Endodermal cell (in vitro differentiated cells): ENCODE results near the gene NOD2. TPM values are rescaled to one million over a fixed set of nuclear protein-coding genes. Genes with fewer than 3 reads are reported as not detected.

Experiments used
- DNase-seq: peaks from one replicate; pipeline ENCODE4 v3.0.0-alpha.2; 2017
- H3K27ac ChIP-seq: 2 replicates; pipeline ENCODE4 v1.5.1; 2013; ENCODE audit warnings: mild to moderate bottlenecking, low read depth, low read length, moderate library complexity
- H3K27me3 ChIP-seq: 2 replicates; pipeline ENCODE4 v1.6.1; 2013; ENCODE audit warnings: mild to moderate bottlenecking, low read length, moderate library complexity; ENCODE audit not compliant: insufficient read depth, control insufficient read depth, poor library complexity, severe bottlenecking
- H3K36me3 ChIP-seq: 2 replicates; pipeline ENCODE4 v1.7.0; 2013; ENCODE audit warnings: mild to moderate bottlenecking, low read length, moderate library complexity; ENCODE audit not compliant: control insufficient read depth, insufficient read depth
- H3K4me1 ChIP-seq: one replicate; pipeline ENCODE4 v1.7.0; 2013; ENCODE audit warnings: low read length; ENCODE audit not compliant: control insufficient read depth, insufficient read depth
- H3K4me3 ChIP-seq: 2 replicates; pipeline ENCODE4 v1.5.1; 2013; ENCODE audit warnings: mild to moderate bottlenecking, low read length, moderate library complexity
- H3K9ac ChIP-seq: 2 replicates; pipeline ENCODE4 v1.6.1; 2013; ENCODE audit warnings: mild to moderate bottlenecking, low read length, moderate library complexity; ENCODE audit not compliant: poor library complexity, severe bottlenecking; ENCODE audit errors: extremely low read depth
- H3K9me3 ChIP-seq: 2 replicates; pipeline ENCODE4 v1.6.1; 2013; ENCODE audit warnings: mild to moderate bottlenecking, low read length, moderate library complexity; ENCODE audit not compliant: control insufficient read depth
- H3K27ac Mint-ChIP-seq: 2 replicates; pipeline ENCODE4 v1.8.0; 2020; ENCODE audit warnings: mixed read lengths
- H3K27me3 Mint-ChIP-seq: 2 replicates; pipeline ENCODE4 v1.8.0; 2021; ENCODE audit warnings: mild to moderate bottlenecking, mixed read lengths; ENCODE audit not compliant: insufficient read depth
- H3K36me3 Mint-ChIP-seq: 2 replicates; pipeline ENCODE4 v1.8.0; 2020; ENCODE audit warnings: low read depth, mixed read lengths
- H3K4me1 Mint-ChIP-seq: 2 replicates; pipeline ENCODE4 v1.8.0; 2020; ENCODE audit warnings: mixed read lengths
- H3K4me3 Mint-ChIP-seq: 2 replicates; pipeline ENCODE4 v1.8.0; 2020; ENCODE audit warnings: mild to moderate bottlenecking, moderate library complexity, mixed read lengths
- H3K9me3 Mint-ChIP-seq: 2 replicates; pipeline ENCODE4 v1.8.0; 2020; ENCODE audit warnings: mild to moderate bottlenecking, mixed read lengths
- WGBS, 2 experiments: methylation state at CpG; one replicate each; pipeline versions ENCODE4 v1.1.5 to v1.1.7; 2013; ENCODE audit warnings: missing lambda C conversion rate in 2 of 2, mixed read lengths in 1 of 2; ENCODE audit not compliant: insufficient coverage in 1 of 2, insufficient read length in 1 of 2; 5-methylcytosine and 5-hydroxymethylcytosine counted together
- total RNA-seq, 2 donors: library from RNA; stranded (reverse); fragmentation: NEBNext Ultra II Directional in 1 of 2; extraction: Animal tissue kit (Norgen Biotek cat#: 25700) in 1 of 2; gene quantifications; 2 replicates in 1 of 2; 3 replicates in 1 of 2; pipeline ENCODE4 v1.2.1, GENCODE V29; 2021
- TF ChIP-seq, protein P1 (sequence below): fragments of 200-600 bp; sonication (generic); conservative IDR thresholded peaks from 2 replicates; pipeline ENCODE4 v1.5.0; 2021; ENCODE audit warnings: antibody characterized with exemption, mild to moderate bottlenecking

NOD2 gene
- total RNA-seq, 2 donors from 2014 or later, result 0.33 to 0.42 TPM

DNA sequence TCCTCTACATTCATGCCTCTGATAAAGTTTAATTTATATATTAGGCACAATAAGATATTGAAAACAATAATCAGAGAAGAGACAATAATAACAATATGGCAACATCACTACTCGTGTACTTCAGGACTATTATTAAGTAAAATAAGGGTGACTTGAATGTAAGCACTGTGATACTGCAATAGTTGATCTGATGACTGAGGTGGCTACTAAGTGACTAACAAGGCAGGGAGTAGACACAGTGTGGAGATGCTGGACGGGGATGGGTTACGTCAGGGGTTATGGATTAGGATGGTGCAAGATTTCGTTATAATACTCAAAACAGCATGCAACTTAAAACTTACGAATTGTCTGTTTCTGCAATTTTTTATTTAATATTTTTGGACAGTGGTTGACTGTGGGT is 81.0 kb downstream of the NOD2 start:
- Mint-ChIP-seq H3K36me3 (peaks cover 3% of the 10 kb centered on the region), H3K27ac (no peak overlapping the region), H3K27me3 (no peaks in the 10 kb centered on the region), H3K4me1 (peaks cover 6% of the 10 kb centered on the region), H3K4me3 (no peak overlapping the region), H3K9me3 (no peaks in the 10 kb centered on the region)
- no peak for DNase-seq
- H3K4me3 ChIP-seq, result no peak overlapping the region
- WGBS, 2 experiments, result 67 to 96% methylated on average over 1 to 5 of the region's 5 CpGs
- TF ChIP-seq, protein P1, sequence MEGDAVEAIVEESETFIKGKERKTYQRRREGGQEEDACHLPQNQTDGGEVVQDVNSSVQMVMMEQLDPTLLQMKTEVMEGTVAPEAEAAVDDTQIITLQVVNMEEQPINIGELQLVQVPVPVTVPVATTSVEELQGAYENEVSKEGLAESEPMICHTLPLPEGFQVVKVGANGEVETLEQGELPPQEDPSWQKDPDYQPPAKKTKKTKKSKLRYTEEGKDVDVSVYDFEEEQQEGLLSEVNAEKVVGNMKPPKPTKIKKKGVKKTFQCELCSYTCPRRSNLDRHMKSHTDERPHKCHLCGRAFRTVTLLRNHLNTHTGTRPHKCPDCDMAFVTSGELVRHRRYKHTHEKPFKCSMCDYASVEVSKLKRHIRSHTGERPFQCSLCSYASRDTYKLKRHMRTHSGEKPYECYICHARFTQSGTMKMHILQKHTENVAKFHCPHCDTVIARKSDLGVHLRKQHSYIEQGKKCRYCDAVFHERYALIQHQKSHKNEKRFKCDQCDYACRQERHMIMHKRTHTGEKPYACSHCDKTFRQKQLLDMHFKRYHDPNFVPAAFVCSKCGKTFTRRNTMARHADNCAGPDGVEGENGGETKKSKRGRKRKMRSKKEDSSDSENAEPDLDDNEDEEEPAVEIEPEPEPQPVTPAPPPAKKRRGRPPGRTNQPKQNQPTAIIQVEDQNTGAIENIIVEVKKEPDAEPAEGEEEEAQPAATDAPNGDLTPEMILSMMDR, result no peak
- H3K36me3 ChIP-seq, result no peaks in the 10 kb centered on the region
- no peak overlapping the region for H3K9ac ChIP-seq
- no peaks in the 10 kb centered on the region for H3K4me1 ChIP-seq
- no peaks in the 10 kb centered on the region for H3K9me3 ChIP-seq
- no peaks in the 10 kb centered on the region for H3K27me3 ChIP-seq
- no peak overlapping the region for H3K27ac ChIP-seq

DNA sequence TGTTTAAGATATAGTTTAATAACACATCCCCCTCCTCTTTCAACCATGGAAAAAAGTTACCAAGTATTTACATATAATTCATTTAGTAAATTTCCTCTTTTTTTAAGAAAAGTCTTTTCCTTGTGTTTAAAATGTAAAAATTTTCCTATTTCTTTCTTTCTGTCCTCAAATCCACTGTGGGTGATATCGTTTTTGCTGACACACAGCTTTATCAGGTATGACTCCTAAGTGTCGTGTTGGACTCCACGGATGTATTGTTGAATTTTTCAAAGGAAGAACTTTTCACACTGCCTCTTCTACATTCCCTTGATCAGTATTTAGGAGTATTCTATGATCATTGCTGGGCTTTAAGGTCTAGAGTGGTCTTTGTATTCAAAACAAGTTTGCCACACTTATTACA is 81.6 kb downstream of the NOD2 start:
- Histone ChIP-seq H3K4me1 (no peaks in the 10 kb centered on the region), H3K9ac (no peak overlapping the region), H3K27ac (no peak overlapping the region), H3K27me3 (no peaks in the 10 kb centered on the region), H3K4me3 (no peak overlapping the region), H3K36me3 (peaks cover 4% of the 10 kb centered on the region), H3K9me3 (no peaks in the 10 kb centered on the region)
- H3K36me3 Mint-ChIP-seq, result peaks cover 2% of the 10 kb centered on the region
- no peaks in the 10 kb centered on the region for H3K9me3 Mint-ChIP-seq
- no peaks in the 10 kb centered on the region for H3K27me3 Mint-ChIP-seq
- WGBS, 2 experiments, result 94% methylated on average over 3 of the region's 3 CpGs; no CpG with 5 or more reads in 1 of the 2 experiments
- H3K27ac Mint-ChIP-seq, result no peak overlapping the region
- peaks cover 6% of the 10 kb centered on the region for H3K4me1 Mint-ChIP-seq
- TF ChIP-seq, protein P1, result no peak
- no peak for DNase-seq
- no peak overlapping the region for H3K4me3 Mint-ChIP-seq

DNA sequence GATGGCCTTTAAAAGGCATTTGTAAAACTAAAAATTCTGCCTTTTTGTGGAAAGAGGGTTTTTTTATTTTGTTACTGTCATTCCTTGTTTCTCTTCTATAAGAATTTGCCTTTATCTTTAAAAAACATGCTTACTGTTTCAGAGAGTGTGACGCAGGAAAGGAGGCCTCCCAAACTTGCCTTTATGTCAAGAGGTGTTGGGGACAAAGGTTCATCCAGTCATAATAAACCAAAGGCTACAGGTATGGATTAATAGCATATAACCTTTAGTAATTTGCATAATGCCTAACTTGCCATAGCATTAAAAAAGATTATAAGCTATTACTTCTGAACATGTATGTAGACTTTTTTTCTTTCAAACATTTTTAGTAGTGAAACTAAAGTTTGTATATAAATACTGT is 82.6 kb downstream of the NOD2 start:
- peaks cover 6% of the 10 kb centered on the region for H3K36me3 ChIP-seq
- Mint-ChIP-seq H3K27me3 (no peaks in the 10 kb centered on the region), H3K36me3 (peaks cover 6% of the 10 kb centered on the region), H3K9me3 (no peaks in the 10 kb centered on the region), H3K4me3 (no peak overlapping the region), H3K4me1 (peaks cover 6% of the 10 kb centered on the region), H3K27ac (no peak overlapping the region)
- no peak overlapping the region for H3K9ac ChIP-seq
- TF ChIP-seq, protein P1, result no peak
- H3K4me3 ChIP-seq, result no peak overlapping the region
- H3K9me3 ChIP-seq, result no peaks in the 10 kb centered on the region
- 86% methylated on average over 1 of the region's 1 CpG; no CpG with 5 or more reads in 1 of the 2 experiments for WGBS, 2 experiments
- no peaks in the 10 kb centered on the region for H3K27me3 ChIP-seq
- H3K27ac ChIP-seq, result no peak overlapping the region
- DNase-seq, result no peak
- no peaks in the 10 kb centered on the region for H3K4me1 ChIP-seq
